Adrenal gland (tissue), 5 donors: ENCODE data around the gene TSSK2.

Experiments used
- POLR2A ChIP-seq, 2 donors: fragments of 450-650 bp; IDR thresholded peaks; one replicate each; pipeline ENCODE4 v1.6.1; 2017; ENCODE audit warnings: antibody characterized with exemption in 2 of 2, mild to moderate bottlenecking in 2 of 2, moderate library complexity in 1 of 2
- TF ChIP-seq, protein P1 (sequence below), 6 experiments: fragments of 450-650 bp in 4 of 6; fragments of 200-600 bp in 2 of 6; sonication (generic) in 1 of 6; IDR thresholded peaks; 1 replicate in 5 of 6; 2 replicates in 1 of 6; pipeline versions ENCODE4 v1.5.1 to v1.8.0; 2016 to 2021; ENCODE audit warnings: antibody characterized with exemption in 6 of 6, mild to moderate bottlenecking in 2 of 6, moderate library complexity in 1 of 6
- donor health status: DM: no; HTN: no; CAD: no.

DNA sequence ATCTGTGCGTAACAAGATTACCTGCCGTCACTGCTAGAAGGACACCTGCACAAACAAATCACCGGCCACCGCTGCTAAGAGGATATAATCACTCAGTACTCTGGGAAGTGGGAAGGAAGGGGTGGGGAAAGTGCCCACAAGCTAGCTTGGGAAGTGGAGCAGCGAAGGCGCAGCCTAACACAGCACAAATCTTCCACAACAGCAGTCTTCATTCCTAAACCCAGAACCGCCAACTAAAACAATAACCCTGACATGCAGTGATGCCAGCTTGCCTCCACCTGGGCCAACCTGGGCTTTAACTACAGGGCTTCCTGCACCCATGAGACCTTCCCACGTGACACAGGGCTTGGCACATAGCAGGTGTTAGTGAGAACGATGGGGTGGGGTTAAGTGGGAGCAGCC, 14.0 kb upstream of the TSSK2 start:
- TF ChIP-seq, protein P1, sequence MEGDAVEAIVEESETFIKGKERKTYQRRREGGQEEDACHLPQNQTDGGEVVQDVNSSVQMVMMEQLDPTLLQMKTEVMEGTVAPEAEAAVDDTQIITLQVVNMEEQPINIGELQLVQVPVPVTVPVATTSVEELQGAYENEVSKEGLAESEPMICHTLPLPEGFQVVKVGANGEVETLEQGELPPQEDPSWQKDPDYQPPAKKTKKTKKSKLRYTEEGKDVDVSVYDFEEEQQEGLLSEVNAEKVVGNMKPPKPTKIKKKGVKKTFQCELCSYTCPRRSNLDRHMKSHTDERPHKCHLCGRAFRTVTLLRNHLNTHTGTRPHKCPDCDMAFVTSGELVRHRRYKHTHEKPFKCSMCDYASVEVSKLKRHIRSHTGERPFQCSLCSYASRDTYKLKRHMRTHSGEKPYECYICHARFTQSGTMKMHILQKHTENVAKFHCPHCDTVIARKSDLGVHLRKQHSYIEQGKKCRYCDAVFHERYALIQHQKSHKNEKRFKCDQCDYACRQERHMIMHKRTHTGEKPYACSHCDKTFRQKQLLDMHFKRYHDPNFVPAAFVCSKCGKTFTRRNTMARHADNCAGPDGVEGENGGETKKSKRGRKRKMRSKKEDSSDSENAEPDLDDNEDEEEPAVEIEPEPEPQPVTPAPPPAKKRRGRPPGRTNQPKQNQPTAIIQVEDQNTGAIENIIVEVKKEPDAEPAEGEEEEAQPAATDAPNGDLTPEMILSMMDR (IDR thresholded peaks at IDR 0.05): no peak
- no peak for TF ChIP-seq POLR2A (IDR thresholded peaks at IDR 0.05)
